NCI-H146 (cell line): Measurements from ENCODE around the gene IFIT1B.
A peak's percentile ranks its signal among the peaks of the same experiment; 100 is the strongest.

Experiments
- DNase-seq: peaks from one replicate; lab custom pipeline; 2025; lab: John Stamatoyannopoulos, UW

Gene IFIT1B

GRCh38 chr10:89413398-89413912 is 35.6 kb downstream of the IFIT1B start:
- no peak for DNase-seq

- peak; percentile 65 for DNase-seq
Measured at GRCh38 chr10:89414146-89414878, 36.5 kb downstream of the IFIT1B start, which contains the start of gene IFIT5. IFIT5 (plus strand) TSS chr10:89414568; CDS start chr10:89414799, 231 bp downstream.

- peak; percentile 62 for DNase-seq
Measured at GRCh38 chr10:89414879-89415821, 37.3 kb downstream of the IFIT1B start.

GRCh38 chr10:89416465-89416864 is 38.6 kb downstream of the IFIT1B start:
- no peak for DNase-seq

GRCh38 chr10:89419548-89419947 is 41.7 kb downstream of the IFIT1B start:
- DNase-seq, result no peak

- no peak for DNase-seq
Measured at GRCh38 chr10:89421018-89421476, 43.2 kb downstream of the IFIT1B start.

GRCh38 chr10:89425000-89425399 is 47.1 kb downstream of the IFIT1B start:
- no peak for DNase-seq

GRCh38 chr10:89426230-89426868 is 48.5 kb downstream of the IFIT1B start:
- peak; percentile 42 for DNase-seq

- no peak for DNase-seq
Measured at GRCh38 chr10:89427629-89428028, 49.8 kb downstream of the IFIT1B start.

- no peak for DNase-seq
Measured at GRCh38 chr10:89428877-89429276, 51.0 kb downstream of the IFIT1B start.

GRCh38 chr10:89431977-89432376 is 54.1 kb downstream of the IFIT1B start:
- no peak for DNase-seq
